ENCODE results near the gene KIAA1671.

KIAA1671 gene

GRCh38 chr22:24972369-24972768 is 19.9 kb downstream of the KIAA1671 start:
- Histone ChIP-seq H3K4me1 (ENCODE audit: control insufficient read depth in 1 of 2, insufficient read depth in 2 of 2, low read length in 2 of 2) (peaks cover 14 to 23% of the 10 kb centered on the region in 2 donors), H3K27me3 (ENCODE audit: low read depth, low read length) (no peaks in the 10 kb centered on the region), H3K27ac (ENCODE audit: low read length) (no peak overlapping the region)

GRCh38 chr22:24973872-24974271 is 21.4 kb downstream of the KIAA1671 start:
- Histone ChIP-seq H3K9me3 (ENCODE audit: control insufficient read depth in 1 of 2, low read length in 2 of 2) (no peaks in the 10 kb centered on the region), H3K4me1 (ENCODE audit: control insufficient read depth in 1 of 2, insufficient read depth in 2 of 2, low read length in 2 of 2) (peaks cover 20 to 28% of the 10 kb centered on the region in 2 donors), H3K4me3 (ENCODE audit: low read depth in 1 of 2, low read length in 2 of 2) (no peak overlapping the region), H3K36me3 (ENCODE audit: control insufficient read depth in 1 of 2, insufficient read depth in 2 of 2, low read length in 2 of 2) (no peaks in the 10 kb centered on the region), H3K27ac (ENCODE audit: low read length) (peak overlapping the region; percentile 85), H3K27me3 (ENCODE audit: low read depth, low read length) (no peaks in the 10 kb centered on the region)

More at GRCh38 chr22:24972369-24972768, 19.9 kb downstream of the KIAA1671 start:
- no peaks in the 10 kb centered on the region for H3K36me3 ChIP-seq (ENCODE audit: control insufficient read depth in 1 of 2, insufficient read depth in 2 of 2, low read length in 2 of 2)
- H3K9me3 ChIP-seq (ENCODE audit: control insufficient read depth in 1 of 2, low read length in 2 of 2), result no peaks in the 10 kb centered on the region
- no peak overlapping the region for H3K4me3 ChIP-seq (ENCODE audit: low read depth in 1 of 2, low read length in 2 of 2)

GRCh38 chr22:24975125-24975640 is 22.7 kb downstream of the KIAA1671 start:
- Histone ChIP-seq H3K4me1 (ENCODE audit: control insufficient read depth in 1 of 2, insufficient read depth in 2 of 2, low read length in 2 of 2) (peaks cover 20 to 24% of the 10 kb centered on the region in 2 donors), H3K4me3 (ENCODE audit: low read depth in 1 of 2, low read length in 2 of 2) (no peak overlapping the region), H3K27me3 (ENCODE audit: low read depth, low read length) (no peaks in the 10 kb centered on the region), H3K36me3 (ENCODE audit: control insufficient read depth in 1 of 2, insufficient read depth in 2 of 2, low read length in 2 of 2) (no peaks in the 10 kb centered on the region), H3K9me3 (ENCODE audit: control insufficient read depth in 1 of 2, low read length in 2 of 2) (no peaks in the 10 kb centered on the region), H3K27ac (ENCODE audit: low read length) (no peak overlapping the region)

GRCh38 chr22:24975813-24976341 is 23.4 kb downstream of the KIAA1671 start:
- no peaks in the 10 kb centered on the region for H3K9me3 ChIP-seq (ENCODE audit: control insufficient read depth in 1 of 2, low read length in 2 of 2)
- no peak overlapping the region for H3K4me3 ChIP-seq (ENCODE audit: low read depth in 1 of 2, low read length in 2 of 2)
- peaks cover 20 to 21% of the 10 kb centered on the region in 2 donors for H3K4me1 ChIP-seq (ENCODE audit: control insufficient read depth in 1 of 2, insufficient read depth in 2 of 2, low read length in 2 of 2)
- H3K27me3 ChIP-seq (ENCODE audit: low read depth, low read length), result no peaks in the 10 kb centered on the region
- no peaks in the 10 kb centered on the region for H3K36me3 ChIP-seq (ENCODE audit: control insufficient read depth in 1 of 2, insufficient read depth in 2 of 2, low read length in 2 of 2)
- H3K27ac ChIP-seq (ENCODE audit: low read length), result peak overlapping the region; percentile 14

GRCh38 chr22:24976442-24977218 is 24.1 kb downstream of the KIAA1671 start:
- Histone ChIP-seq H3K36me3 (ENCODE audit: control insufficient read depth in 1 of 2, insufficient read depth in 2 of 2, low read length in 2 of 2) (no peaks in the 10 kb centered on the region), H3K4me1 (ENCODE audit: control insufficient read depth in 1 of 2, insufficient read depth in 2 of 2, low read length in 2 of 2) (peaks cover 20 to 21% of the 10 kb centered on the region in 2 donors), H3K4me3 (ENCODE audit: low read depth in 1 of 2, low read length in 2 of 2) (no peak overlapping the region), H3K27me3 (ENCODE audit: low read depth, low read length) (no peaks in the 10 kb centered on the region), H3K27ac (ENCODE audit: low read length) (peak overlapping the region; percentile 86), H3K9me3 (ENCODE audit: control insufficient read depth in 1 of 2, low read length in 2 of 2) (no peaks in the 10 kb centered on the region)

- Histone ChIP-seq H3K36me3 (ENCODE audit: control insufficient read depth in 1 of 2, insufficient read depth in 2 of 2, low read length in 2 of 2) (no peaks in the 10 kb centered on the region), H3K4me3 (ENCODE audit: low read depth in 1 of 2, low read length in 2 of 2) (no peak overlapping the region), H3K9me3 (ENCODE audit: control insufficient read depth in 1 of 2, low read length in 2 of 2) (no peaks in the 10 kb centered on the region), H3K27ac (ENCODE audit: low read length) (peak overlapping the region; percentile 86), H3K27me3 (ENCODE audit: low read depth, low read length) (no peaks in the 10 kb centered on the region), H3K4me1 (ENCODE audit: control insufficient read depth in 1 of 2, insufficient read depth in 2 of 2, low read length in 2 of 2) (peaks cover 20 to 21% of the 10 kb centered on the region in 2 donors)
Measured at GRCh38 chr22:24977370-24978221, 25.1 kb downstream of the KIAA1671 start.

- H3K4me1 ChIP-seq (ENCODE audit: control insufficient read depth in 1 of 2, insufficient read depth in 2 of 2, low read length in 2 of 2), result peaks cover 20 to 21% of the 10 kb centered on the region in 2 donors
- H3K27ac ChIP-seq (ENCODE audit: low read length), result peak overlapping the region; percentile 86
- no peaks in the 10 kb centered on the region for H3K9me3 ChIP-seq (ENCODE audit: control insufficient read depth in 1 of 2, low read length in 2 of 2)
- no peaks in the 10 kb centered on the region for H3K27me3 ChIP-seq (ENCODE audit: low read depth, low read length)
- no peak overlapping the region for H3K4me3 ChIP-seq (ENCODE audit: low read depth in 1 of 2, low read length in 2 of 2)
- H3K36me3 ChIP-seq (ENCODE audit: control insufficient read depth in 1 of 2, insufficient read depth in 2 of 2, low read length in 2 of 2), result no peaks in the 10 kb centered on the region
Measured at GRCh38 chr22:24978308-24978707, 25.8 kb downstream of the KIAA1671 start.

- H3K4me3 ChIP-seq (ENCODE audit: low read depth in 1 of 2, low read length in 2 of 2), result no peak overlapping the region
- H3K9me3 ChIP-seq (ENCODE audit: control insufficient read depth in 1 of 2, low read length in 2 of 2), result no peaks in the 10 kb centered on the region
- peaks cover 16 to 18% of the 10 kb centered on the region in 2 donors for H3K4me1 ChIP-seq (ENCODE audit: control insufficient read depth in 1 of 2, insufficient read depth in 2 of 2, low read length in 2 of 2)
- no peaks in the 10 kb centered on the region for H3K36me3 ChIP-seq (ENCODE audit: control insufficient read depth in 1 of 2, insufficient read depth in 2 of 2, low read length in 2 of 2)
- no peaks in the 10 kb centered on the region for H3K27me3 ChIP-seq (ENCODE audit: low read depth, low read length)
- H3K27ac ChIP-seq (ENCODE audit: low read length), result no peak overlapping the region
Measured at GRCh38 chr22:24981066-24981465, 28.6 kb downstream of the KIAA1671 start.

GRCh38 chr22:24981656-24982055 is 29.1 kb downstream of the KIAA1671 start:
- H3K27ac ChIP-seq (ENCODE audit: low read length), result no peak overlapping the region
- H3K9me3 ChIP-seq (ENCODE audit: control insufficient read depth in 1 of 2, low read length in 2 of 2), result no peaks in the 10 kb centered on the region
- H3K36me3 ChIP-seq (ENCODE audit: control insufficient read depth in 1 of 2, insufficient read depth in 2 of 2, low read length in 2 of 2), result no peaks in the 10 kb centered on the region
- H3K27me3 ChIP-seq (ENCODE audit: low read depth, low read length), result no peaks in the 10 kb centered on the region
- no peak overlapping the region for H3K4me3 ChIP-seq (ENCODE audit: low read depth in 1 of 2, low read length in 2 of 2)
- peaks cover 12% of the 10 kb centered on the region in 2 donors for H3K4me1 ChIP-seq (ENCODE audit: control insufficient read depth in 1 of 2, insufficient read depth in 2 of 2, low read length in 2 of 2)

GRCh38 chr22:24982301-24983056 is 30.0 kb downstream of the KIAA1671 start:
- no peak overlapping the region for H3K27ac ChIP-seq (ENCODE audit: low read length)
- H3K9me3 ChIP-seq (ENCODE audit: control insufficient read depth in 1 of 2, low read length in 2 of 2), result no peaks in the 10 kb centered on the region
- H3K4me3 ChIP-seq (ENCODE audit: low read depth in 1 of 2, low read length in 2 of 2), result no peak overlapping the region
- no peaks in the 10 kb centered on the region for H3K27me3 ChIP-seq (ENCODE audit: low read depth, low read length)
- no peaks in the 10 kb centered on the region for H3K36me3 ChIP-seq (ENCODE audit: control insufficient read depth in 1 of 2, insufficient read depth in 2 of 2, low read length in 2 of 2)
- H3K4me1 ChIP-seq (ENCODE audit: control insufficient read depth in 1 of 2, insufficient read depth in 2 of 2, low read length in 2 of 2), result peaks cover 4 to 5% of the 10 kb centered on the region in 2 donors
